ENCODE data around the gene CRIP2. TPM values are rescaled to one million over a fixed set of nuclear protein-coding genes. Genes with fewer than 3 reads are reported as not detected.

The CRIP2 gene
- total RNA-seq, 4 donors from 2014 or later: 44.2 to 118 (median 80.7) TPM

DNA sequence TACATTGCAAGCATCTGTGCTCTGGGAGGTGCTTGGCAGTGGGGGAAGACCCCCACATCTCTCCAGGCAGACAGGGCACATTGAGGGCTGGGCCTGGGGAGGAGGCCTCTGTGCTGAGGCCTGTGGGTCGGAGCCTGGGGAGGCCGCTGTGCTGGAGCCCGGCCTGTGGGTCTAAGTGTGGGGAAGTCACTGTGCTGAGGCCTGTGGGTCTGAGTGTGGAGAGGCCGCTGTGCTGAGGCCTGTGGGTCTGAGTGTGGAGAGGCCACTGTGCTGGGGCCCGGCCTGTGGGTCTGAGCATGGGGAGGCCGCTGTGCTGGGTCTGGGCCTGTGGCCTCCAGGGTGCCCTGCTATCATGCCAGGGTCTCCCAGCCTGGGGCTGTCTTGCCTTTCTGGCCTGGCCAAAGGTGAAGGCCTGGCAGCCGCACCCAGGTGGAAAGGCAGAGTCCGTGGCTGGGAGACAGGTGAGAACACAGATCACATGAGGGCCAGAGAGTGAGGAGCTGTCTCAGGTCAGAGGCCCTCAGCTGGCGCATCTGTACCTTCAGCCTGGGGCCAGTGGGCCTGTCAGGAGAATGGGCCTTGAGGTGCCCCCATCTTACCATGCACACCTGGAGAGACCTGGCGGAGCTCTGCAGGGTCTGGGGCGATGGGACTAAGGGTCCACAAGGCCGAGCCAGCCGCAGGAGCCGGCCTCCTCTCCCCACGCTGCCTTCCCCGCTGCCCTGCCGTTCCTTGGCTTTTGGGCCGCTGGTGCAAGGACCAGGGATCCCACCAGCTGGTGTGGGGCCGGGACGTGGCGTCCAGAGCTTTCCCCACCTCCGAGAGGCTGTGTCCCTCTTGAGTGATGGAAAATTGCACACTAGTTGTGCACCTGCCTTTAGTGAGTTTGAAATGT, 18.6 kb upstream of the CRIP2 start:
- no peaks in the 10 kb centered on the region for H3K27me3 ChIP-seq
- WGBS, 2 donors: 91 to 100% methylated on average over 4 to 9 of the region's 22 CpGs
- no peak for DNase-seq
- no peak for TF ChIP-seq POLR2A (IDR thresholded peaks at IDR 0.05)
- TF ChIP-seq, protein P1, sequence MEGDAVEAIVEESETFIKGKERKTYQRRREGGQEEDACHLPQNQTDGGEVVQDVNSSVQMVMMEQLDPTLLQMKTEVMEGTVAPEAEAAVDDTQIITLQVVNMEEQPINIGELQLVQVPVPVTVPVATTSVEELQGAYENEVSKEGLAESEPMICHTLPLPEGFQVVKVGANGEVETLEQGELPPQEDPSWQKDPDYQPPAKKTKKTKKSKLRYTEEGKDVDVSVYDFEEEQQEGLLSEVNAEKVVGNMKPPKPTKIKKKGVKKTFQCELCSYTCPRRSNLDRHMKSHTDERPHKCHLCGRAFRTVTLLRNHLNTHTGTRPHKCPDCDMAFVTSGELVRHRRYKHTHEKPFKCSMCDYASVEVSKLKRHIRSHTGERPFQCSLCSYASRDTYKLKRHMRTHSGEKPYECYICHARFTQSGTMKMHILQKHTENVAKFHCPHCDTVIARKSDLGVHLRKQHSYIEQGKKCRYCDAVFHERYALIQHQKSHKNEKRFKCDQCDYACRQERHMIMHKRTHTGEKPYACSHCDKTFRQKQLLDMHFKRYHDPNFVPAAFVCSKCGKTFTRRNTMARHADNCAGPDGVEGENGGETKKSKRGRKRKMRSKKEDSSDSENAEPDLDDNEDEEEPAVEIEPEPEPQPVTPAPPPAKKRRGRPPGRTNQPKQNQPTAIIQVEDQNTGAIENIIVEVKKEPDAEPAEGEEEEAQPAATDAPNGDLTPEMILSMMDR (IDR thresholded peaks at IDR 0.05): no peak
- intact Hi-C loops (cut with DNase I): no loop called here
- H3K27ac ChIP-seq: no peak overlapping the region
- H3K4me1 ChIP-seq: no peaks in the 10 kb centered on the region
- peaks cover 16 to 86% (median 23%) of the 10 kb centered on the region in 3 donors for H3K36me3 ChIP-seq
- no peak overlapping the region for H3K4me3 ChIP-seq
- no peaks in the 10 kb centered on the region for H3K9me3 ChIP-seq

DNA sequence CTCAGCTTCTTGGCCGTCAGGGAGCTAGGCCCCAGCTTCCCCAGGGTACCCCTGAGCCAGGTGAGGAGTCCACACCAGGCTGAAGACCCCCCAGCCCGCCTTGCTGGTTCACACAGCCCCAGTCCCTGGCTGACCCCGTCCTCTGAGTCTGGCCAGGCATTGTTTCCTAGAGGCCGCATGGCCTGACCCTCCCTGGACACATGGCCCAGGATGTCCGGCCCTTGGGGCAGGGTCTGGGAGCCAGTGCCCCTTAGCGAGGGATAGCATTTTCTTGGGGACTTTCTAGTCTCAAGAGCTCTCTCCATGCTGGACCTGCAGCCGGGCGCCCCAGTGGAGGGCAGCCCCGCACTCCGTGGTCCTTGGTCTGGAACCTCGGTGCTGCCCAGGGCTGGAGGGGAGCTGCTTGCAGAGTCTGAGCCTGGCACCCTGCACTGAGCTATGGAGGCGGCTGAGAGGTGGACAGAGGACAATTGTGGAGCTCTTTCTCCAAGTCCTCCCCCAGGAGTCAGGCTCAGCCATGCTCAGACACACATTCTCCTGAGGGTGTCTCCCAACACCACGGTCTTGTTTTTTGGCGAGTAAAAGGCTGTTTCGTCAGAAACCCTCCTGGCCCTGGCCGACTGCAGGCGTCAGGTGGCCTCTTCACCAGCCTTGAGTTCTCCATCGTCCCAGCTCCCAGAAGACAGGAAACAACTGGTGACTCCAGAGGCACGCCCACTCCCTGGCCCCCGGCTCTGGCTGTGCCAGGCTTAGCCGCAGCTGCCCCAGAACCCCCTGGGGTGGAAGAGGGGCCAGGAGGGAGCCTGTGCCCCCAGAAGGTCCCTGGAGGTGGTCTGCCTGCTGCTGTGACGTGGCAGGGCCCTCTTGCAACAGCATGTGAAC, 17.6 kb upstream of the CRIP2 start:
- intact Hi-C loops (cut with DNase I): no loop called here
- TF ChIP-seq, protein P1 (IDR thresholded peaks at IDR 0.05): no peak
- no peak for TF ChIP-seq POLR2A (IDR thresholded peaks at IDR 0.05)
- 100% methylated on average over 1 of the region's 22 CpGs; no CpG with 5 or more reads in 1 of the 2 donors for WGBS, 2 donors
- Histone ChIP-seq H3K4me1 (no peaks in the 10 kb centered on the region), H3K9me3 (no peaks in the 10 kb centered on the region), H3K27ac (no peak overlapping the region), H3K36me3 (peaks cover 16 to 89% (median 30%) of the 10 kb centered on the region in 3 donors), H3K4me3 (no peak overlapping the region), H3K27me3 (no peaks in the 10 kb centered on the region)
- DNase-seq: no peak

DNA sequence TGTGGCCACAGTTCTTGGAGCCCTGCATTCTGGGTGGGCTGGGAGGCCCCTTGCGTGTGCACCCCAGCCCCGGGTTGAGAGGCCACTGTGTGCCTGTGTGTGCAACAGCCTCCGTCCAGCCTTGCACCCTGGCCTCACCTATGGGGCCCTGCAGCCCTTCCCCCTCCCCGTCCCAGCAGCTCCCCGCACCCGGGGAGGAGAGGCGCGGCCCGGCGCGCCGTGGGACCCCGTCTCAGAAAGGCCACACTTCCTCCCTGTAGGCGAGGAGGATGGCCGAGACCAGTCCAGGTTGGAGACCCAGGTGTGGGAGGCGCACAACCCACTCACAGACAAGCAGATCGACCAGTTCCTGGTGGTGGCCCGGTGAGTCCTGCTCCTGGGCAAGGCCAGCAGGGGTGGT, 16.6 kb upstream of the CRIP2 start:
- H3K9me3 ChIP-seq: no peaks in the 10 kb centered on the region
- no peak overlapping the region for H3K4me3 ChIP-seq
- intact Hi-C loops (cut with DNase I): no loop called here
- no peak for TF ChIP-seq POLR2A (IDR thresholded peaks at IDR 0.05)
- TF ChIP-seq, protein P1 (IDR thresholded peaks at IDR 0.05): no peak
- no peak overlapping the region for H3K27ac ChIP-seq
- DNase-seq: no peak
- H3K36me3 ChIP-seq: peaks cover 10 to 89% (median 30%) of the 10 kb centered on the region in 3 donors
- H3K4me1 ChIP-seq: no peaks in the 10 kb centered on the region
- H3K27me3 ChIP-seq: no peaks in the 10 kb centered on the region
- 94 to 96% methylated on average over 2 to 3 of the region's 18 CpGs for WGBS, 2 donors

DNA sequence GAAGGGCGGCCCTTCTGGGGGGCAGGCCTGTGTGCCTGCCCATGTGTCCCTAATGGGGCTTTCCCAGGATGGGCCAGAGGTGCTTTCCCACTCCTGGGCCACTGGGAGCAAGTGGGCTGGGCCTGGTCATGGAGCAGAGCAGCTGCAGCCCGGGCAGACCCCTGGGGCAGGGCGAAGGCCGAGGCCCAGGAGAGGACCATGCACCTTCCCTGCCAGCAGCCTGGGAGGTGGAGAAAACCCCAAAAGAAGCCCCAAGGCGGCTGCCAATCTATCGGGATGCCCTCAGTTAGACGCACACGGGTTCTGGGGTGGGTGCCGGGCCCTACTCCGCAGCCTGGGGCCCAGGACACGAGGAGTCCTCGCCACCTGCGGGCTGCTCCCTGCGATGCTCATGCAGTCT, 16.1 kb upstream of the CRIP2 start:
- no peak for TF ChIP-seq POLR2A (IDR thresholded peaks at IDR 0.05)
- TF ChIP-seq, protein P1 (IDR thresholded peaks at IDR 0.05): no peak
- WGBS, 2 donors: no CpG with 5 or more reads among the region's 14 CpGs
- Histone ChIP-seq H3K27ac (no peak overlapping the region), H3K36me3 (peaks cover 16 to 89% (median 32%) of the 10 kb centered on the region in 3 donors), H3K4me1 (no peaks in the 10 kb centered on the region), H3K9me3 (no peaks in the 10 kb centered on the region), H3K27me3 (no peaks in the 10 kb centered on the region), H3K4me3 (no peak overlapping the region)
- intact Hi-C loops (cut with DNase I): no loop called here
- no peak for DNase-seq
